ENCODE data around the gene AHCYL2. TPM values are rescaled to one million over a fixed set of nuclear protein-coding genes. Genes with fewer than 3 reads are reported as not detected.

AHCYL2 gene
- polyA plus RNA-seq, 1 donor from 2014 or later, result 39.9 TPM

DNA sequence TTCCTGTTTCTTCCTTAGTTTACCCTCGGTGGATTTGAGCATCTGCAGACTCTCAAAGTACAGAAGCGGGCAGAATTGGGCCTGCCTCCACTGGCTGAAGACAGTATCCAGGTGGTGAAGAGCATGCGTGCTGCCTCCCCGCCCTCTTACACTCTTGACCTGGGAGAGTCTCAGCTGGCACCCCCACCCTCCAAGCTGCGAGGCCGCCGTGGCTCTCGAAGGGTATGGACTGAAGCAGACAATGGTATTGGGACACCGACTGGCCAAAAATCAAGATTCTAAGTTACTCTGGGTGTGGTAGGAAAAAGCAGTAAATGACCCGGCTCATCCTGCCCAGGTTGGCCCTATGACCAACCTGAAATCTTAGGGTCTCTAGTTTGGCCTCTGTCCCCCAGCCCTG is 231.6 kb downstream of the AHCYL2 start:
- H4K20me1 ChIP-seq (ENCODE audit: insufficient read depth), result no peaks in the 10 kb centered on the region
- no peak overlapping the region for H3K4me3 ChIP-seq (ENCODE audit: low read length)
- H3K79me2 ChIP-seq (replicated peaks; ENCODE audit: insufficient read depth, low read length), result no peaks in the 10 kb centered on the region
- H3K27ac ChIP-seq (ENCODE audit: low read length), result no peak overlapping the region
- TF ChIP-seq TAF1 (IDR thresholded peaks at IDR 0.05; ENCODE audit: low read depth), result no peak
- no peak overlapping the region for H3K4me2 ChIP-seq (ENCODE audit: low read length)
- no peaks in the 10 kb centered on the region for H3K9me2 ChIP-seq (ENCODE audit: insufficient read depth, low read length)
- H3K36me3 ChIP-seq (ENCODE audit: insufficient read depth, low read length), result peaks cover 7% of the 10 kb centered on the region
- no peaks in the 10 kb centered on the region for H3K9me3 ChIP-seq (ENCODE audit: low read length)
- H3F3A ChIP-seq (ENCODE audit: insufficient read depth, low read length, poor library complexity, severe bottlenecking), result no peaks in the 10 kb centered on the region
- H3K9ac ChIP-seq (ENCODE audit: low read length), result no peak overlapping the region
- no peak overlapping the region for H2AFZ ChIP-seq (ENCODE audit: low read depth, low read length)
- H3K27me3 ChIP-seq (ENCODE audit: insufficient read depth, low read depth, low read length), result no peaks in the 10 kb centered on the region

DNA sequence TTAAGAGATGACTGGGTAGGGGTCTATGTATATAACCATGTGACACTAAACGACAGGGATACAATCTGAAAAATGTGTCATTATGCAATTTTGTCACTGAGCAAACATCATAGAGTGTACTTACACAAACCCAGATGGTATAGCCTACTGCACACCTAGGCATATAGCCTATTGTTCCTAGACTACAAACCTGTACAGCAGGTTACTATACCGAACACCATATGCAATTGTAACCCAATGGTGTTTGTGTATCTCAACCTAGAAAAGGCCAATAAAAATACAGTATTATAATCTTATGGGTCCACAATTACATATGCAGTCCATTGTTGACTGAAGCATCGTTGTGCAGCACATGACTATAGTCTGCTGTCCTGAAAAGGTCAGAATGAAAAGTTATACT is 232.3 kb downstream of the AHCYL2 start:
- Histone ChIP-seq H3F3A (ENCODE audit: insufficient read depth, low read length, poor library complexity, severe bottlenecking) (no peaks in the 10 kb centered on the region), H3K9ac (ENCODE audit: low read length) (no peak overlapping the region), H2AFZ (ENCODE audit: low read depth, low read length) (no peak overlapping the region), H3K9me2 (ENCODE audit: insufficient read depth, low read length) (no peaks in the 10 kb centered on the region), H3K4me2 (ENCODE audit: low read length) (no peak overlapping the region), H4K20me1 (ENCODE audit: insufficient read depth) (no peaks in the 10 kb centered on the region), H3K79me2 (replicated peaks; ENCODE audit: insufficient read depth, low read length) (no peaks in the 10 kb centered on the region), H3K4me3 (ENCODE audit: low read length) (no peak overlapping the region), H3K36me3 (ENCODE audit: insufficient read depth, low read length) (peaks cover 7% of the 10 kb centered on the region), H3K9me3 (ENCODE audit: low read length) (no peaks in the 10 kb centered on the region), H3K27ac (ENCODE audit: low read length) (no peak overlapping the region), H3K27me3 (ENCODE audit: insufficient read depth, low read depth, low read length) (no peaks in the 10 kb centered on the region)
- TF ChIP-seq EZH2 (IDR thresholded peaks at IDR 0.05; ENCODE audit: borderline replicate concordance, insufficient read depth, low read length, poor library complexity, severe bottlenecking), result no peak
- TF ChIP-seq SMC3 (conservative IDR thresholded peaks at IDR 0.05; ENCODE audit: poor library complexity), result no peak
- no peak for TF ChIP-seq MXI1 (conservative IDR thresholded peaks at IDR 0.05; ENCODE audit: poor library complexity, severe bottlenecking)
- TF ChIP-seq, protein P1, sequence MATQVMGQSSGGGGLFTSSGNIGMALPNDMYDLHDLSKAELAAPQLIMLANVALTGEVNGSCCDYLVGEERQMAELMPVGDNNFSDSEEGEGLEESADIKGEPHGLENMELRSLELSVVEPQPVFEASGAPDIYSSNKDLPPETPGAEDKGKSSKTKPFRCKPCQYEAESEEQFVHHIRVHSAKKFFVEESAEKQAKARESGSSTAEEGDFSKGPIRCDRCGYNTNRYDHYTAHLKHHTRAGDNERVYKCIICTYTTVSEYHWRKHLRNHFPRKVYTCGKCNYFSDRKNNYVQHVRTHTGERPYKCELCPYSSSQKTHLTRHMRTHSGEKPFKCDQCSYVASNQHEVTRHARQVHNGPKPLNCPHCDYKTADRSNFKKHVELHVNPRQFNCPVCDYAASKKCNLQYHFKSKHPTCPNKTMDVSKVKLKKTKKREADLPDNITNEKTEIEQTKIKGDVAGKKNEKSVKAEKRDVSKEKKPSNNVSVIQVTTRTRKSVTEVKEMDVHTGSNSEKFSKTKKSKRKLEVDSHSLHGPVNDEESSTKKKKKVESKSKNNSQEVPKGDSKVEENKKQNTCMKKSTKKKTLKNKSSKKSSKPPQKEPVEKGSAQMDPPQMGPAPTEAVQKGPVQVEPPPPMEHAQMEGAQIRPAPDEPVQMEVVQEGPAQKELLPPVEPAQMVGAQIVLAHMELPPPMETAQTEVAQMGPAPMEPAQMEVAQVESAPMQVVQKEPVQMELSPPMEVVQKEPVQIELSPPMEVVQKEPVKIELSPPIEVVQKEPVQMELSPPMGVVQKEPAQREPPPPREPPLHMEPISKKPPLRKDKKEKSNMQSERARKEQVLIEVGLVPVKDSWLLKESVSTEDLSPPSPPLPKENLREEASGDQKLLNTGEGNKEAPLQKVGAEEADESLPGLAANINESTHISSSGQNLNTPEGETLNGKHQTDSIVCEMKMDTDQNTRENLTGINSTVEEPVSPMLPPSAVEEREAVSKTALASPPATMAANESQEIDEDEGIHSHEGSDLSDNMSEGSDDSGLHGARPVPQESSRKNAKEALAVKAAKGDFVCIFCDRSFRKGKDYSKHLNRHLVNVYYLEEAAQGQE (IDR thresholded peaks at IDR 0.05; ENCODE audit: borderline replicate concordance), result no peak
- TF ChIP-seq POLR2AphosphoS5 (IDR thresholded peaks at IDR 0.05), result no peak
- no peak for TF ChIP-seq RAD21 (conservative IDR thresholded peaks at IDR 0.05)
- TF ChIP-seq, protein P2, sequence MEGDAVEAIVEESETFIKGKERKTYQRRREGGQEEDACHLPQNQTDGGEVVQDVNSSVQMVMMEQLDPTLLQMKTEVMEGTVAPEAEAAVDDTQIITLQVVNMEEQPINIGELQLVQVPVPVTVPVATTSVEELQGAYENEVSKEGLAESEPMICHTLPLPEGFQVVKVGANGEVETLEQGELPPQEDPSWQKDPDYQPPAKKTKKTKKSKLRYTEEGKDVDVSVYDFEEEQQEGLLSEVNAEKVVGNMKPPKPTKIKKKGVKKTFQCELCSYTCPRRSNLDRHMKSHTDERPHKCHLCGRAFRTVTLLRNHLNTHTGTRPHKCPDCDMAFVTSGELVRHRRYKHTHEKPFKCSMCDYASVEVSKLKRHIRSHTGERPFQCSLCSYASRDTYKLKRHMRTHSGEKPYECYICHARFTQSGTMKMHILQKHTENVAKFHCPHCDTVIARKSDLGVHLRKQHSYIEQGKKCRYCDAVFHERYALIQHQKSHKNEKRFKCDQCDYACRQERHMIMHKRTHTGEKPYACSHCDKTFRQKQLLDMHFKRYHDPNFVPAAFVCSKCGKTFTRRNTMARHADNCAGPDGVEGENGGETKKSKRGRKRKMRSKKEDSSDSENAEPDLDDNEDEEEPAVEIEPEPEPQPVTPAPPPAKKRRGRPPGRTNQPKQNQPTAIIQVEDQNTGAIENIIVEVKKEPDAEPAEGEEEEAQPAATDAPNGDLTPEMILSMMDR (IDR thresholded peaks at IDR 0.05; ENCODE audit: poor library complexity, severe bottlenecking), result no peak
- TF ChIP-seq TAF1 (IDR thresholded peaks at IDR 0.05; ENCODE audit: low read depth), result no peak
- TF ChIP-seq EP300 (conservative IDR thresholded peaks at IDR 0.05; ENCODE audit: poor library complexity, severe bottlenecking), result no peak

DNA sequence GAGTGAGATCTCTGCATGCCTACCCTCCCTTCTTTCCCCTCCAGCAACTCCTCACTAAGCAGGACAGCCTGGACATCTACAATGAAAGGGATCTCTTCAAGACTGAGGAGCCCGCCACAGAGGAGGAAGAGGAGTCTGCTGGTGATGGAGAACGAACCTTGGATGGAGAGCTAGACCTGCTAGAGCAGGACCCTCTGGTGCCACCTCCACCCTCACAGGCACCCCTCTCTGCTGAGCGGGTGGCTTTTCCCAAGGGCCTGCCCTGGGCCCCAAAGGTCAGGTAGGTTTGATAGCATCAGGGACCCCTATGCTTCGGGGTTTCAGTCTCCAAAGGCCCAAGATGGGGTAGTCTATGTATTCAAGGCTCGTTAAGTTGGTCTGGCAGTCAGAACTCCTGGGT is 233.3 kb downstream of the AHCYL2 start:
- H3K9me2 ChIP-seq (ENCODE audit: insufficient read depth, low read length), result no peaks in the 10 kb centered on the region
- H3K36me3 ChIP-seq (ENCODE audit: insufficient read depth, low read length), result peaks cover 7% of the 10 kb centered on the region

More for the DNA sequence above, 233.3 kb downstream of the AHCYL2 start:
- TF ChIP-seq TAF1 (IDR thresholded peaks at IDR 0.05; ENCODE audit: low read depth) (no peak), POLR2AphosphoS5 (IDR thresholded peaks at IDR 0.05) (no peak), EZH2 (IDR thresholded peaks at IDR 0.05; ENCODE audit: borderline replicate concordance, insufficient read depth, low read length, poor library complexity, severe bottlenecking) (no peak), MXI1 (conservative IDR thresholded peaks at IDR 0.05; ENCODE audit: poor library complexity, severe bottlenecking) (no peak), RAD21 (conservative IDR thresholded peaks at IDR 0.05) (no peak), SMC3 (conservative IDR thresholded peaks at IDR 0.05; ENCODE audit: poor library complexity) (no peak), EP300 (conservative IDR thresholded peaks at IDR 0.05; ENCODE audit: poor library complexity, severe bottlenecking) (no peak)
- TF ChIP-seq, protein P2 (IDR thresholded peaks at IDR 0.05; ENCODE audit: poor library complexity, severe bottlenecking), result no peak
- TF ChIP-seq, protein P1 (IDR thresholded peaks at IDR 0.05; ENCODE audit: borderline replicate concordance), result no peak
- Histone ChIP-seq H3K9me3 (ENCODE audit: low read length) (no peaks in the 10 kb centered on the region), H3K27me3 (ENCODE audit: insufficient read depth, low read depth, low read length) (no peaks in the 10 kb centered on the region), H3F3A (ENCODE audit: insufficient read depth, low read length, poor library complexity, severe bottlenecking) (no peaks in the 10 kb centered on the region), H3K4me2 (ENCODE audit: low read length) (no peak overlapping the region), H3K4me3 (ENCODE audit: low read length) (no peak overlapping the region), H3K9ac (ENCODE audit: low read length) (no peak overlapping the region), H2AFZ (ENCODE audit: low read depth, low read length) (no peak overlapping the region), H3K79me2 (replicated peaks; ENCODE audit: insufficient read depth, low read length) (no peaks in the 10 kb centered on the region), H3K27ac (ENCODE audit: low read length) (no peak overlapping the region), H4K20me1 (ENCODE audit: insufficient read depth) (no peaks in the 10 kb centered on the region)

Measured in neural cell (in vitro differentiated cells).